COLO668 (cell line): ENCODE data around the gene HERPUD1.
"Not testable (repeated sequence)": the region's sequence is repeated elsewhere in the genome, so short reads cannot be mapped to it uniquely, and the experiment has no call there.

Experiments
- DNase-seq: peaks from one replicate; lab custom pipeline; 2025; ENCODE audit not compliant: unreplicated experiment; lab: John Stamatoyannopoulos, UW

Gene HERPUD1

DNA sequence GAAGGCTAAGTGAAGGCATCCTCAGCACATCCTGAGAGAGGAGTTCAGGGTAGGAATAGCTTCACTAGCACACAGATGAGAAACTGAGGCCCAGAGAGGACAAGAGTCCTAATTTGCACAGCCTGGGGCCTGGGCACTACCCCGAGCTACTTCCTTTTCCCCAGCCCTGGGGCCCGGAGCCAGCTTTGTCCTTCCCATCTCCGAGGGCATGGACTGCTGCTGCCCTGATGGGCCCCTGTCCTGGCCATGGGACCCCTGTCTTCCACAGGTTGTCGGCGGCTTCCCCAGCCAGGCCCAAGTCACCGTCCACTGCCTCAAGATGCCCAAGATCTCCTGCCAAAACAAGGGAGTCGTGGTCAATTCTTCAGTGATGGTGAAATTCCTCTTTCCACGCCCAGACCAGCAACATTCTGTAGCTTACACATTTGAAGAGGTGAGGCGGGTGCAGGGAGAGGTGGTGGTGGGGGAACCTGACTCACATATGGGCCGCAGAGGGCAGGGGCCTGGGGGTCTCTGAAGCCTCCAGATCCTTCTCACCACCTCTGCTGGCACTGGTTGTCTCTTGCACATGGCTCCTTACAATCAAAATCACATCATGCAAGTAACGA is 46.0 kb downstream of the HERPUD1 start:
- no peak for DNase-seq

DNA sequence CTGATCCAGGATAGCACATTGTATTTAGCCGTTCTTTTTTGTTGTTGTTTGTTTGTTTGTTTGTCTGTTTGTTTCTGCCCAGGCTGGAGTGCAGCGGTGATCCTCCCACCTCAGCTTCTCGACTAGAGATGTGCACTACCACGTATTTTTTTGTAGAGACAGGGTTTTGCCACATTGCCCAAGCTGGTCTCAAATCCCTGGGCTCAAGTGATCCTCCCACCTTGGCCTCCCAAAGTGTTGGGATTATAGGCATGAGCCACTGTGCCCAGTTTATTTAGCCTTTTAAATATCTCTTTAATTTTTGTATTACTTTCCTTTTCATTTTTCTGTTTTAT is 48.2 kb downstream of the HERPUD1 start:
- DNase-seq = no peak

DNA sequence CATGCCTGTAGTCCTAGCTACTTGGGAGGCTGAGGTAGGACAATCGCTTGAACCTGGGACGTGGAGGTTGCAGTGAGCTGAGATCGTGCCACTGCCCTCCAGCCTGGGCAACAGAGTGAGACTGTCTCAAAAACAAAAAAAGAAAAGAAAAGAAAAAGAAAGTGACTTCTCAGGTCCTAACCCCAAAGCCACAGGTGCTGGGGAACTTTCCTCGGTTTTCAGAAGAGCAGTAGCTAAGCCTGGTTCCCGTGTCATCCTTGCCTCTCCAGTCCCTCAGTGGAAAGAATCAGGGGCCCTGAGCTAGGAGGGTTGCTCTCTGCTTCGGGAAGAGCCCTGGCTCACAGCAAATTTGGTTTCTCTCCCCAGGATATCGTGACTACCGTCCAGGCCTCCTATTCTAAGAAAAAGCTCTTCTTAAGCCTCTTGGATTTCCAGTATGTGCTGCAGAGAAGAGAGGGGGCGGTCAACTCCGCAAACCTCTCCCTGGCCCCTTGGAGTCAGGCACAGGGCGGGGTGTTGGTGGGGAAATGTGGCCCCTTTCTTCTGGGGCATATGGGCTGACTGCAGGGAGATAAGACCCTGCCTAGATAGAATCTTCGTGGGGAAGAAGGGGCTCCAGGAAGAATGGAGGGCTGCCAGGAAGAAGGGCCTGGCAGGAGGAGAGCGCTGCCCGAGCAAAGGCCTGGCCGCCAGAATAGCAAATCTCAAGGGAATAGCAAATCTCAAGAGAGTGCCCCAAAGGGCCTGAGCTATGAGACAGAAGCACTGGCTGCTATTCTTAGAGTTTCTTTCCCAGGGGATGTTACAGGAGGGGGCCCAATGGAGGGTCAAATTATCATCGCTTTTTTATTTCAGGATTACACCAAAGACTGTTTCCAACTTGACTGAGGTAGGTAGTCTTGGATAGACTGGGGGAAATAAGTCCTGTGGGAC is 49.1 kb downstream of the HERPUD1 start:
- no peak for DNase-seq

GRCh38 chr16:56981729-56982271 is 49.9 kb downstream of the HERPUD1 start:
- no peak for DNase-seq

- DNase-seq = no peak
These were observed 50.8 kb downstream of the HERPUD1 start for GRCh38 chr16:56982695-56983094.

DNA sequence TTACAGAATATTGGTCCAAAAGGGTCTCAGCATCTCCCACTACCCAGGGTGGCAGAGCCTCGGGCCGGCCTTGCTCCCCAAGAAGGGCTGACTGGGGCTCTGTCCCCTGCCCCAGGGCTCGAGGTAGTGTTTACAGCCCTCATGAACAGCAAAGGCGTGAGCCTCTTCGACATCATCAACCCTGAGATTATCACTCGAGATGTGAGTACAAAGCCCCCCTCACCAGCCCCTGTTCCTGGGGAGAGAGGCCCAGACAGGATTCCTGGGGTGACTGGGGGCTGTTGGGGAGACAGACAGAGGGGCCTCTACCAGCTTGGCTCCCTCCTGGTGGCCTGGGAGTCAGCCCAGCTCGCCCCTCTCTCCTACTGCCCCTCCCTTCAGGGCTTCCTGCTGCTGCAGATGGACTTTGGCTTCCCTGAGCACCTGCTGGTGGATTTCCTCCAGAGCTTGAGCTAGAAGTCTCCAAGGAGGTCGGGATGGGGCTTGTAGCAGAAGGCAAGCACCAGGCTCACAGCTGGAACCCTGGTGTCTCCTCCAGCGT is 51.3 kb downstream of the HERPUD1 start:
- peak; percentile 45 for DNase-seq

DNA sequence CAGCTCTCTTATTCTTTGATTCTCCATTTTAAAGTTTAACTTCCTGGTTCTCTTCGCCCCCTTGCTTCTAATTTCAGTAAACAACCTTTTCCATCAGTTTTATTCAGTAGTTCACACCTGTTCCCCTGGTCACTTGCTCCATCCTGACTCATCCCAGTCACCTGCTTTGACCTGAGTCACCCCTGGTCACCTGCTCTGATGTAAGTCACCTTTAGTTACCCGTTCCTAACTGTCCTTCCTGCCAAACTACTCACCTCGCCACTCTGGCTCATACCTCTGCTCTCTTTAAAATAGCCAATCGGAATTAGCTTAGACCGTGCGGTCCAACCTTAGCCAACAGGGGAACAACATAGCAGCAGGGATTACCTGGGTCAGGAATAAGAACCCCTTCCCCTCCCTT is 52.7 kb downstream of the HERPUD1 start:
- no peak for DNase-seq

- no peak for DNase-seq
These were observed 53.5 kb downstream of the HERPUD1 start for GRCh38 chr16:56985288-56985961.

DNA sequence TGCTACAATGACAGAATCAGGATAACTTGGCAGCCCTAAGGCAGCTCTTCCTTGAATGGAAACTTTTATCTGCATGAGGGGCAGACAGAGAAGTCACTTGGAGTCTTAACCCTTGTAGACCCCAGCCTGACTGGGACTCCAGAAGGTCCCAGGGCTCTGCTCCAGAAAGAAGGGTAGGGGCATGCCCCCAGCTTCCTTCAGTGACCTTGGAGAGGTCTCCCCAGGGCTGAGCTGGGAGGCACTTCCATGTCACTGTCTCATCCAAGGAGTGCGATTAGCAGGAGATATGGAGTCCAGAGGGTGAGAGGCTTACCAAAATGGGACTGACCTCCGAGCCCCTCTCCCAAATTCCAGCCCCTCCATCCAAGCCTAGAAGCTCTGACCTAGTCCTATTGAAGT is 54.0 kb downstream of the HERPUD1 start:
- DNase-seq = no peak

GRCh38 chr16:56986361-56986760 is 54.4 kb downstream of the HERPUD1 start:
- DNase-seq = peak; percentile 26

GRCh38 chr16:56986908-56987307 is 55.0 kb downstream of the HERPUD1 start:
- not testable (repeated sequence) for DNase-seq

GRCh38 chr16:56987692-56988091 is 55.8 kb downstream of the HERPUD1 start:
- DNase-seq = no peak

DNA sequence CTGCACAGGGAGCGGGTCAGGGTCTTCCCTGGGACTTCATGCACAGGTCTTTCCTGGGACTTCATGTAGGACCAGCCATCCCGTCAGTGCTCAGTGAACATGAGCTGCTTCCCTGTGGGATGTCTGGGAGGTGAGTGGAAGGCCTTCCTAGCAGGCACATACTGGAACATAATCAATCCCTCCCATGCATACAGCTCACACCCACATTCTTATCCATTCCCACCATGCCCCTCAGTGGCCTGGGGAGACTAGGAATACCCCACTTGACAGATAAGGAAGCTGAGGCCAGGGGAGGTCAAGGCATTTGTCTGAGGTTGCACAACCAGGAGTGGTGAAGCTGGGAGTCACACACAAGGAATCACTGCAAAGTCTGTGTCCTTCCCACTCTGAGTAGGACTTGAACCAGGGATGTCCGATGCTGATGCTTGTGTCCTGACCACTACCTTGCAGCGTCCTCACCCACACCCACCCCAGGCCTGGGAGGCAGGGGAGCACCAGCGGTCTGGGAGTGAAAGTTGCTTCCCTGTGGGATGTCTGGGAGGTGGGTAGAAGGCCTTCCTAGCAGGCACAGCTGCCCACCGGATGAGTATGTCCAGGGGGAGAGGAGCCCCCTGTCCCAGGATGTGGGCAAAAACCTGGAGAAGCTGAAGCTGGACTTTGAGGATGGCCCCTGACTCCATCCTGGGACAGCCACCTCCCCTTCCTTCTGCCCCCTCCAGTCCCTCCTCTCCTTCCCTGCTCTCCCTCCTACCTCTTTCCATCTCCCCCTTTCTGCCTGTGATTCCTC is 56.4 kb downstream of the HERPUD1 start:
- no peak for DNase-seq

- peak; percentile 84 for DNase-seq
These were observed 57.3 kb downstream of the HERPUD1 start, which contains the start of gene NLRC5 for GRCh38 chr16:56988948-56989945. NLRC5 (plus strand) TSS chr16:56989557; CDS start chr16:57020713, 31,156 bp downstream.

- no peak for DNase-seq
These were observed 58.0 kb downstream of the HERPUD1 start for GRCh38 chr16:56989988-56990387.

DNA sequence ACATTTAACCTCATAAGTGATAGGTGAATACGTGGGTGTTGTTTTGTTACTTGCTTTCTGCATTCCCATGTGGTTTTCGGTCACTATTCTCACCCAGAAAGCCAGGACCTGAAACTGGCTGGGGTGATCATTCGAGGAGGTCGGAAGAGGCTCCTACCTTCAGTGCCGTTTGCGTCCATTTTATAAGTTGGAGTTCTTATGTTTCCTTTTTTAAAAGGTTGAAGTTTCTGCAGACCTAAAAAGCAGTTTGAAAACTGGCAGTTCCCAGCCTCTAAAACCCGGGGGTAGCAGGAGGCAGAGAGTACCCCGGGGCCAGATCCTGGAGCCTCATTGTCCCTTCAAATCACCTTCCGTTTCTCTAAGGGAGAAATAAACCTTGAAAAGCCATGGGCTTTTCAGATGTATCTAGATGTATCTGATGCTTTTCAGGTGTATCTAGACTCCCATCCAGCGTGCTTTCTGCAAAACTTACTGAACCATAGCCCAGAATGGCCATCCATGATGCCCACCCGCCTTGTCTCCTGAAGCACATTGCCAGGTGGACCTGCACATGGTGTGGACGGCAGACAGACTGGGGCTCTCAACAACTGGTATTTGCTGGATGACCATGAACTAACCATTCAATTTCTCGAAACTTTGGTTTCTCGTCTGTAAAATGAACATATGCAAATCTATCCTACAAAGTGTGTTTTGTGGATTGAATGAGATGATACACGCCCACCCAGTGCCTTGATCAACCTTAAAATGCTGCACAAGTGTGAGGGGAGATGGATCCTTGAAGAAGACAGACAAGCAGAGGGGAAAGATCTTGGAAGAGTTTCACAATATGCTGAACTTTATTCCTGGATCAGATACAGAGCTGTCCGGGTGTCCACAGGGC is 58.7 kb downstream of the HERPUD1 start:
- no peak for DNase-seq

DNA sequence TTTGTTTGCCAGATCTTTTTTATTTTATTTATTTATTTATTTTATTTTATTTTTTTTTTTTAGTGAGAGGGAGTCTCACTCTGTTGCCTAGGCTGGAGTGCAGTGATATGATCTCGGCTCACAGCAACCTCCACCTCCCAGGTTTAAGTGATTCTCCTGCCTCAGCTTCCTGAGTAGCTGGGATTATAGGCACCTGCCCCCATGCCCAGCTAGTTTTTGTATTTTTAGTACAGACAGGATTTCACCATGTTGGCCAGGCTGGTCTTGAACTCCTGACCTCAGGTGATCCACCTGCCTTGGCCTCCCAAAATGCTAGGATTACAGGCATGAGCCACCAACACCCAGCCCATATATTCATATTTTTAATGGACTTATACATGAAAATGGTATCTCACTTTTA is 60.5 kb downstream of the HERPUD1 start:
- DNase-seq = not testable (repeated sequence)

- no peak for DNase-seq
These were observed 61.3 kb downstream of the HERPUD1 start for GRCh38 chr16:56993204-56993603.
